ENCODE results near the gene ABO.
A peak's percentile ranks its signal among the peaks of the same experiment; 100 is the strongest.
"Not testable (repeated sequence)": the region's sequence is repeated elsewhere in the genome, so short reads cannot be mapped to it uniquely, and the experiment has no call there.

Gene ABO

DNA sequence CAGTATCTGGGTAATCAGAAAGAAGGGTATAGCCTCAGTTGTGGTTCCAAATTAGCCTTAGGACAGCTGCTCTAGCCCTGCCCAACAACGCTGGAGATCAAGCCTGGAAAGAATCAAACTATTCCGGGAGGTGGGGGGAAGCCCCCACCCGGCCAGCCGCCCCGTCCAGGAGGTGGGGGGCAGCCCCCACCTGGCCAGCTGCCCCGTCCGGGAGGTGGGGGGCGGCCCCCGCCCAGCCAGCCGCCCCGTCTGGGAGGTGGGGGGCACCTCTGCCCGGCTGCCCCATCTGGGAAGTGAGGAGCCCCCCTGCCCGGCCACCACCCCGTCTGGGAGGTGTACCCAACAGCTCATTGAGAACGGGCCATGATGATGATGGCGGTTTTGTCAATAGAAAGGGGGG lies 25.0 kb upstream of the ABO start:
- H3K4me3 ChIP-seq (ENCODE audit: low read length); DNase-seq (ENCODE audit: low read depth, low spot score): not testable (repeated sequence)

DNA sequence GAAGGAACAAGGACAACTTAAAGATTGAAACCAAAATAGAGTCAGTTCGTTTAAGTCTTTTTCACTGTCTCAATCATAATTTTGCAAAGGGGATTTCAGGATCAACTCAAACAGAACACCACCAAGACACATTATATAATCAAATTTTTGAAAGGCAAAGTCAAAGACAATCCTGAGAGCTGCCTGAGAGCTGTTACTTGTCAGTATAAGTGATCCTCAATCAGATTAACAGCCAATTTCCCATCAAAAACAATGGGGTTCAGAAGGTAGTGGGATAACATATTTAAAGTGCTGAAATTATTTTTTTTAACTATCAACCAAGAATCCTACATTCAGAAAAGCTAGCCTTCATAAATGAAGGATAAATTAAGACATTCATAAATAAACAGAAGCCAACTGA lies 19.3 kb upstream of the ABO start:
- DNase-seq (ENCODE audit: low read depth, low spot score), result no peak
- no peak overlapping the region for H3K4me3 ChIP-seq (ENCODE audit: low read length)

DNA sequence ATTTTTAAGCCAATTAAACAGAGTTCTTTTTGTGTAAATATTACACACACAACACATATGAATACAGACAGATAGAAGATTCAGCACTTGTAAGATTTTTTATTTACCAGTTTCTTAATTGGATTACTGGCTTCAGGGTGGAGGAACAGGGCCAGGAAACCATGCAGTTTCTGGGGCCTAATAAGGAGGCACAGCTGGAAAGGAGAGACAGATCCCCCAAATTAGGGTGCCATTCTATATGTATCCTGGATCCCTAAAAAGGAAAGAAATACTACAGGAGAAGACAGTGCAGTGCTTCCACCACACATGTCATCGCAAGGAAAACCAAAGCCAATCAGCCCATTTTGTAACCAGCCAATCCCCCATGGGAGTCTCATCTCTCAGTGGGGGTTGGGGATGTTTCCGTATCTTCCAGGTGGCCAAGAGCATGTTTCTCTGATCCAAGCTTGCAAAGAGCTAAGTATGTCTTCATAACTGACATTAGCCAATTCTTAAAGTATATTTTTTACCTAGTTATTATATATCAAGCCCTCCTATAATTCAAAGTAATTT lies 15.8 kb upstream of the ABO start:
- DNase-seq (ENCODE audit: low read depth, low spot score), result no peak
- H3K4me3 ChIP-seq (ENCODE audit: low read length), result no peak overlapping the region

DNA sequence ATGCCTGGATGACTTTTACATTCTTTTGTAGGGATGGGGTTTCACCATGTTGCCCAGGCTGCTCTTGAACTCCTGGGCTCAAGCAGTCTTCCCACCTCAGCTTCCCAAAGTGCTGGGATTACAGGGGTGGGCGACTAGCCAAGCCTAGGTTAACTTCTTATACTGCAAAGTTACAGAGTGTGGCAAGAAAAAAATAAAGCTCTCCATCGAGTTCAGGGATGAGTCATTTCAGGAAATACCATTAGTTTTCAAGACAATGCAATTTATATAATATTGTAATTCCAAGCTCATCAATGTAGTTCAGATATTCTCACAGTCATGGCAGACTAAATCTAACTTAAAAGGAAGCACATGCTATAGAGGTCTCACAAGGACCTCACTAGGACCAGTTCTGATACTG lies 11.5 kb upstream of the ABO start:
- H3K4me3 ChIP-seq (ENCODE audit: low read length), result no peak overlapping the region

DNA sequence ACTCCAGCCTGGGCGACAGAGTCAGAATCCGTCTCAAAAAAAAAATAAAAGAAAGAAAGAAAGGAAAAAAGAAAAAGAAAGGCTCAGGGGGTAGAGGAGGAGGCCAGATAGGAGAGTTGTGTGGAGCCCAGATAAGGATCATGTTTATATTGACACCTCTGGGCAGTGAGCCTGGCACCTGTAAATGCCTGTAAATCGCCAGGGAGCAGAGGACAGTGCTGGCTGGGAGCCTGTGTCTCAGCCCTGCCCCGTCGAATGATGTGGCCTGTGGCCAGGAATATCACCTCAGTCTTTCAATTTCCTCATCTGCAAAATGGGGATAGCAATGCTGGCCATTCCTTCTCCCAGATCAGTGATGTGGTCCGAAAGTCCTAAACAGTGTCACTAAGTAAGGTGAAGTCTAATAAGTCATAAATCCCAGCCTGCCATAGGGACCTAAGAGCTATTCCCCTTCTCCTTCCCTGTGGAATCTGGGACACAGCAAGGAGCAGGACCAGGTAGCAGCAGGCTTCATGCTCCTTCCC lies 10.3 kb upstream of the ABO start:
- H3K4me3 ChIP-seq (ENCODE audit: low read length), result no peak overlapping the region
- DNase-seq (ENCODE audit: low read depth, low spot score), result no peak

More for the DNA sequence above, 11.5 kb upstream of the ABO start:
- no peak for DNase-seq (ENCODE audit: low read depth, low spot score)

DNA sequence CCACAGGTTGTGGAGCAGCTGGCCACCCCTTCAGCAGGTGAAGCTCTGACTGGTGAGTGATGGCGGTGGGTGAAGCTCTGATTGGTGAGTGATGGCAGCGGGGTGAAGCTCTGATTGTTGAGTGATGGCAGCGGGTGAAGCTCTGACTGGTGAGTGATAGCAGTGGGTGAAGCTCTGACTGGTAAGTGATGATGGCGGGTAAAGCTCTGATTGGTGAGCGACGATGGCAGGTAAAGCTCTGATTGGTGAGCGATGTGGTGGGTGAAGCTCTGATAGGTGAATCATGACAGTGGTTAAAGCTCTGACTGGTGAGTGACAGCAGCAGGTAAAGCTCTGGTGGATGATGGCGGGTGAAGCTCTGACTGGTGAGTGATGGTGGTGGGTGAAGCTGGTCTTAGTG lies 9.4 kb upstream of the ABO start:
- DNase-seq (ENCODE audit: low read depth, low spot score), result no peak
- no peak overlapping the region for H3K4me3 ChIP-seq (ENCODE audit: low read length)

DNA sequence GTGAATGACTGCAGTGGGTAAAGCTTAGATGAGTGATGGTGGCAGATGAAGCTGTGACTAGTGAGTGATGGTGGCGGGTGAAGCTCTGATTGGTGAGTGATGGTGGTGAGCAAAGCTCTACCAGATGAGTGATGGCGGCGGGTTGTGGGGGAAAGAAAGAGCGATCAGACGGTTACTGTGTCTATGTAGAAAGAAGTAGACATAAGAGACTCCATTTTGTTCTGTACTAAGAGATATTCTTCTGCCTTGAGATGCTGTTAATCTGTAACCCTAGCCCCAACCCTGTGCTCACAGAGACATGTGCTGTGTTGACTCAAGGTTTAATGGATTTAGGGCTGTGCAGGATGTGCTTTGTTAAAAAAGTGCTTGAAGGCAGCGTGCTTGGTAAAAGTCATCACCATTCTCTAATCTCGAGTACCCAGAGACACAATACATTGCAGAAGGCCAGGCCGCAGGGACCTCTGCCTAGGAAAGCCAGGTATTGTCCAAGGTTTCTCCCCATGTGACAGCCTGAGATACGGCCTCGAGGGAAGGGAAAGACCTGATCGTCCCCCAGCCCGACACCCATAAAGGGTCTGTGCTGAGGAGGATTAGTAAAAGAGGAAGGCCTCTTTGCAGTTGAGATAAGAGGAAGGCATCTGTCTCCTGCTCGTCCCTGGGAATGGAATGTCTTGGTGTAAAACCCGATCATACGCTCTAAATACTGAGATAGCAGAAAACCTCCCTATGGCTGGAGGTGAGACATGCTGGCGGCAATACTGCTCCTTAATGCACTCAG lies 8.4 kb upstream of the ABO start:
- H3K4me3 ChIP-seq (ENCODE audit: low read length); DNase-seq (ENCODE audit: low read depth, low spot score): not testable (repeated sequence)

DNA sequence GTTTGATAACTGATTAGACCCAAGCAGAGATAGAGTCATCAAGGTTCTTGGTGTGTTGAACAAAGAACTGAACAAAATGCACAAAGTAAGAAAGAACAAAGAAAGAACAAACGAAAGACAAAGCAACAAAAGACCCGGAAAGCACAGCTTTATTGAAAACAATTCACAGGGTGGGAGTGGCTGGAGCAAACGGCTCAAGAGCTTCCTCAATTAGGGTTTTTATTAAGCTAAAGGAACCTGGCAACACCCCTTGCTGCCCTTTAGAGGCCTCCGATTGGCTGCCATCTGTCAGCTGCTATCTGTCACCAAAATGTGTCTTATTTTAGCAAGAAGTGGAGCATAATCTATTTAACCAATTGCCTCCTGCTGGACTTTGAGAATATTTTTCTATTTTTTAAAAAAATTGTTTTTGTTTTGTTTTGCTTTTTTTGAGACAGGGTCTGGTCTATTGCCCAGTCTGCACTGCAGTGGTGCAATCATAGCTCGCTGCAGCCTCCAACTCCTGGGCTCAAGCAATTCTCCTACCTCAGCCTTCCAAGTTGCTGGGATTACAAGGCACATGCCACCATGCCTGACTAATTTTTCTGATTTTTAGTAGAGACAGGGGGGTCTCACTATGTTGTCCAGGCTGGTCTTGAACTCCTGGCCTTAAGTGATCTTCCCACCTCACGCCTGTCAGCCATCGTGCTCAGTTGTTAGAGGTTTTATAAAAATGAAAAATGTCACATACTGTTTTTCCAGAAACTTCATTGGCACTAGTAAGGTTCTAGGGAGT lies 7.7 kb upstream of the ABO start:
- DNase-seq (ENCODE audit: low read depth, low spot score), result no peak
- H3K4me3 ChIP-seq (ENCODE audit: low read length), result no peak overlapping the region

DNA sequence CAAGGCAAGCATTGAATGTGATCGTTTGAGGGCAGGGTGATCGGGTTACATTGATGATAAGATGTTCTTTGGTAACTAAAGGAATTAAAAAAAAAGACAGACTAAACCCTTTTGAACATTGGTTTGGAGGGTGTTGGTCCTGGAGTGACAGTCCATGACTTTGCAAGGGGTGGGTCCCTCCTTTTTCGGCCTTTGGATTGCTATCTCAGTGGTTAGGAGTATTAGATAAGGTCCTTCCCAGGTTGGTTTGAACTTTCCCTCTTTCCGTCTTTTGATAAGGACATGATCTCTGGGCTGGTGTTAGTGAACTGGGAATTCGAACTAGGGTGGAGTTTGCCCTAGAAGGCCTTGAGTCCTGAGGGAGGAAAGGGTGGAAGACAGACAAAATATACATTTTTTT lies 5.4 kb upstream of the ABO start:
- no peak overlapping the region for H3K4me3 ChIP-seq (ENCODE audit: low read length)
- no peak for DNase-seq (ENCODE audit: low read depth, low spot score)

DNA sequence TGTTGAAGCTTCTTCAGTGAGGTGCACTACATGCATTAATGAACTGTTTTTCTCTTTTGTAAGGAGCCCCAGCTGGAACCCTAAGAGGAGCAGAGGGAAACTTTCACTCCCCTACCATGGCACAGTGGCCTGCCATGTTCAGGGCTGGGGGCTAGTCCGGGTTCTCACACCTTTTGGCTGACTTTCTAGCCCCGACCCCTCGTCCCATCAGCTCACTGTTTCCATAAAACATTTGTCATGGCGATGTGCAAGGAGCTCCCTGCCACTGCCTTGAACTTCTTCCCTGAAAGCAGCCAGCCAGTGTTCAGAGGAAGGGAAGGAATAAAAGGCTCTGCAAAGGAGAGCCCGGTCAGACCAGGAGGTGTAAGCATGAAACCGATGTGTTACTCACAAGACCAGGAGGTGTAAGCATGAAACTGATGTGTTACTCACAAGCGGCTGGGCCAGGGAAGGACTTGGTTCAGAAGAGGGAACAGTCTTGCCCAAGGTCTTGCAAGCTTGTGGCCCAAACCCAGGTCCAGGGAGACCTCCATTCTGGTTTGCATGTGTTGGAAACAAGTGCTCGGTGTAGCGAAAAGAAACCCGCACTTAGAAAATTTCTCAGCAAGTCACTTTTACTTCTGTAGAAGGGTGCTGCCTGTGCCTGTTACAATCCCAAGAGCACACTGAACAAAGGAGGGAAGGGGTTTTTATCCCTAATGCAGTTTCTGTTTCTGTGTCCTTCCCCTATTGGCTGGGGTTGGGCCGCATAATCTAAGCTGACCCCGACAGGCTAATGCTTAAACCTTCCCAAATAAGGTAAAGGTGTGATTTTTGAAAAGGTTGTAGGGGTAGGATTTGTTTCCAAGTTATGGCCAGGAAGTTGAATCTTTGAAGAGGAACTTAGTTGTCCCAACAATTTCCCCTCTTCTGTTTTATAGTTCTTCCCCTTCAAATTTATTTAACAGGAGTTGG lies 3.4 kb upstream of the ABO start:
- no peak for DNase-seq (ENCODE audit: low read depth, low spot score)
- no peak overlapping the region for H3K4me3 ChIP-seq (ENCODE audit: low read length)

DNA sequence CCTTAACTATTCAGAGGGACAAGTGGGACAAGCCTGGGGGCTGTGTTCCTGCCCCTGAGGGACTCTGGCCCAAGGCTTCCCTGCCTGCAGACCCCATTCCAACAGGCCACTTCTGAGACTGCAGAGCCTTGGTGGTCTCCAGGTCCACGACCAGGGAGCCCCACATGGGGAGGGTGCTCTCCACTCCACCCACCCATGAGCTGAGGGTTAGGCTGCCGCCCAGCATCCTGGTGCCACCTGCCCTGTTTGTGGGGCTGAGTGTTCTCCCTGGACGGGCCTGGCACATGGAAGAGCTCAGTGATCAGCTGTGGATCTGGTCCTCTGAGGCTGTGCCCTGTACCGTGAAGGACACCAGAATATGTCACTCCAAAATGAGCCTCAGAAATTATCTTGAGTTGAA lies 2.5 kb upstream of the ABO start:
- H3K4me3 ChIP-seq (ENCODE audit: low read length), result no peak overlapping the region
- no peak for DNase-seq (ENCODE audit: low read depth, low spot score)

DNA sequence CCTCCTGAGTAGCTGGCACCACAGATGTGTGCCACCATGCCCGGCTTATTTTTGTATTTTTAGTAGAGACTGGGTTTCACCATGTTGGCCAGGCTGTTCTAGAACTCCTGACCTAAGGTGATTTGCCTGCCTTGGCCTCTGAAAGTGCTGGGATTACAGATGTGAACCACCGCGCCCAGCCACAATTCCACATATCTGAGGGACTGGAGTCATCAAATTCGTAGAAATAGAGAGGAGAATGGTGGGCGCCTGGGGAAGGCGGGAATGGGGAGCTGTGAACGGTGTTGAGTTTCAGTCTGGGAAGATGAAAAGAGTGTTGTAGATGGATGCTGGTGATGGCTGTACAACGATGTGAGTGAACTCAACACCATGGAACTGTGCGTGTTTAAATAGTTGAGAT lies 1.9 kb upstream of the ABO start:
- no peak for DNase-seq (ENCODE audit: low read depth, low spot score)

DNA sequence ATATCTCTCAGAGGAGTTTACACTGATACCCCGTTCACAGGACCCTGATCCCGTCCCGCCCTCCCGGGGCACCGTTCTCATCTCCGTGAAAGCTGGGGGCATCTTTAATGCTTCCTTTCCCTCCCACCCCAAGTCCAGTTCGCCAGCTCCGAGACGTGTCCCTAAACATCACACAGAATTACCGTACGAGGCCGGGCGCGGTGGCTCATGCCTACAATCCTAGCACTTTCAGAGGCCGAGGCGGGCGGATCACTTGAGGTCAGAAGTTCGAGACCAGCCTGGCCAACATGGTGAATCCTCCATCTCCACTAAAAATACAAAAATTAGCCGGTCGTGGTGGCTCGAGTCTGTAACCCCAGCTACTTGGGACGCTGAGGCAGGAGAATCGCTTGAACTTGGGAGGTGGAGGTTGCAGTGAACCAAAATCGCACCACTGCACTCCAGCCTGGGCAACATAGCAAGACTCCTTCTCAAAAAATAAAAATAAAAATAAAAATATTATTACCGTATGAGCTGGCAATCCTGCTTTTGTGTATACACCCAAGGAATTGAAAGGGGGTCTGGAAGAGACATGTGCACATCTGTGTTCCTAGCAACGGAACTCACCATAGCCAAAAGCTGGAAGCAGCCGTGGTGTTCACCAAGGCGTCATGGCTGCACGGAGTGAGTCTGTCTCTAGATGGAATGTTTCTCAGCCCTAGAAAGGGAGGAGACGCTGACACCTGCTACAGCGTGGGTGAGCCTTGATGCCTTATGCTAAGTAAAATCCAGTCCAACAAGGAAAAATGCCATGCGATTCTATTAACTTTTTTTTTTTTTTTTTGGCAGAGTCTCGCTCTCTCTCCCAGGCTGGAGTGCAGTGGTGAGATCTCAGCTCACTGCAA lies 1.2 kb upstream of the ABO start:
- DNase-seq (ENCODE audit: low read depth, low spot score), result no peak
- H3K4me3 ChIP-seq (ENCODE audit: low read length), result no peak overlapping the region

More for the DNA sequence above, 1.9 kb upstream of the ABO start:
- no peak overlapping the region for H3K4me3 ChIP-seq (ENCODE audit: low read length)

DNA sequence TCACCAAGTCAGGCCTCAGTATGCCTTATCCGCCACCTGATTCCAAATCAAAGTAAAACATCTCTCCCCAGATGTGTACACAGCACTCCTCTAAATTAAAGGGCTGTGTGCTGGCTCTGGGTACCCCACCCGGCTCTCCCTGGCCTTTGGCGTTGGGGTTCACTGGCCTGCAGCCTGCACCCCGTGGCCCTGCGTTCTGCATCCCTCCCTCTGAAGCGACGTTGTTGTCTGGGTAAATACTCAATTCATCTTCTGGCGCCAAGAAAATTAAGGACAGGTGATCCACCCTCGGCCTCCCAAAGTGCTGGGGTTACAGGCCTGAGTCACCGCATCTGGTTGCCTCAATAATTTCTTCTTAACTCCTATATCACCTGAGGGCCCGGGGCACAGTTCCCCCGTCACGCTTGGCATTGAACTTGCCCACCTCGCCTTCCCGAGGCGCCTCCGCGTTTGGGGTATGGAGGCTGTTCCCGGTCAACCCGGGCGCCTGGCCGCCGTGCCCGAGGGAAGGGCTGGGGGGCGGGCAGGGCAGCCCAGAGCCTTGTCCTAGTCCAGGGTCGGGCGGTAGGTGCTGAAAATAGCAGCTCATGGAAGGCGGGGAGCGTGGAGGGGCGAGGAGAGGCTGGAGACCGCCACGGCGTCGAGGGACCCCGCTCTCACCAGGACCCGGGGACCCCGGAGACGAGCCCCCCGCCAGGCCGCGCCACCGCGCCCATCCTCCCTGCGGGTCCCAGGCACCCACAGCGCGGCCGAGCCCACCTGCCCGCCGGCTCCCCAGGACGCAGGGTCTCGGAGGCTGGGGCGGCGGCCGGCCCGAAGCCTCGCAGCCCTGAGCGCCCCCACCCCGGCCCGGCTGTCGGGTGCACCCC lies 531 bp downstream of the ABO start:
- no peak for DNase-seq (ENCODE audit: low read depth, low spot score)
- no peak overlapping the region for H3K4me3 ChIP-seq (ENCODE audit: low read length)

DNA sequence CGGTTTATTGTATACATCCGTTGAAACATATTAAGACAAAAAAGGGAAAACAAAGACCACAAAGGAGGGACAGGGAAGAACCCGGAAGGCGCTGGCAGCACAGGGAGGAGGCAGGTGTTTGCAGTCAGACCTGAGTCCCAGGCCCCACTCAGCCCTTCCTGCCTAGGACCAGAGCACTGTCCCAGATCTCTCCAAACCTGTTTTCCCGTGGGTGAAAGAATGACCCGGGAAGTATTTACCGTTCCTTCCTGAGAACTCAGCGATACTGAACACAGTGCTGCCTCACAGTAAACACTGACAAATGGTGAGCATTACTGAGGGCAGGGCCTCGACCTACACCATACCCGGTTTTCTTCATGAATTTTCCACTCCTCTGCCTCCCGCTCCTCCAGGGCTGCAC lies 1.2 kb downstream of the ABO start:
- H3K4me3 ChIP-seq (ENCODE audit: low read length), result no peak overlapping the region
- DNase-seq (ENCODE audit: low read depth, low spot score), result no peak

DNA sequence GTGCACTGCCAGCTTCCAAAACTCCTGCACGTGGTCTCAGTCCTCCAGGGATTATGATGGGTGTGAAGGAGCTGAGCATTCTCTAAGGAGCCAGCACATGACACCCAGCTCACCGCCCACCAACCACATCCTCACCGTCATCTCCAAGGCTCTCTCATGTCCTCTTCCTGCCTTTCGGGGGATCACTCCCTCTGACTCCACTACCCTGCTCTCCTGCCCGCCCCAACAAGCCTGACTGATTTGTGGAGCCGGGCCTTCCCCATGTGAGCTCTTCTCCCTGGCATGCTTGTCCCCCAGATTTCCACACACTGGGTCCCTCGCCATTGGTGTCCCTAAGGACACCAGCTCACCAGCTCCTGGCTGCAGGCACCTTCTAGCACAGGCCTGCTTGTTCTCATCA lies 1.9 kb downstream of the ABO start:
- no peak overlapping the region for H3K4me3 ChIP-seq (ENCODE audit: low read length)
- DNase-seq (ENCODE audit: low read depth, low spot score), result peak; percentile 51

Data from Jurkat, Clone E6-1 (cell line).